Prostate gland (tissue), 2 donors: Measurements from ENCODE around the gene CACNA1B.

ENCODE experiments used
- CTCF ChIP-seq, 4 experiments: fragments of 200-600 bp in 2 of 4; fragments of 450-650 bp in 2 of 4; sonication (generic) in 2 of 4; IDR thresholded peaks; 1 replicate in 3 of 4; 2 replicates in 1 of 4; pipeline ENCODE4 v1.5.1; 2016 to 2019; ENCODE audit warnings: antibody characterized with exemption in 4 of 4, mild to moderate bottlenecking in 2 of 4, moderate library complexity in 2 of 4
- POLR2A ChIP-seq: fragments of 450-650 bp; IDR thresholded peaks from one replicate; pipeline ENCODE4 v1.6.1; 2016; ENCODE audit warnings: antibody characterized with exemption, mild to moderate bottlenecking

- TF ChIP-seq CTCF (IDR thresholded peaks at IDR 0.05): no peak
- no peak for TF ChIP-seq POLR2A
These were observed 223.2 kb downstream of the CACNA1B start for GRCh38 chr9:138100711-138101350.
